T-helper 1 cell (primary cell): ENCODE results near the gene HIVEP3.
A peak's percentile ranks its signal among the peaks of the same experiment; 100 is the strongest.

ENCODE experiments used
- DNase-seq, 5 donors: peaks; one replicate each; pipeline ENCODE4 v3.0.0-alpha.2; 2012 to 2020

Gene HIVEP3

DNA sequence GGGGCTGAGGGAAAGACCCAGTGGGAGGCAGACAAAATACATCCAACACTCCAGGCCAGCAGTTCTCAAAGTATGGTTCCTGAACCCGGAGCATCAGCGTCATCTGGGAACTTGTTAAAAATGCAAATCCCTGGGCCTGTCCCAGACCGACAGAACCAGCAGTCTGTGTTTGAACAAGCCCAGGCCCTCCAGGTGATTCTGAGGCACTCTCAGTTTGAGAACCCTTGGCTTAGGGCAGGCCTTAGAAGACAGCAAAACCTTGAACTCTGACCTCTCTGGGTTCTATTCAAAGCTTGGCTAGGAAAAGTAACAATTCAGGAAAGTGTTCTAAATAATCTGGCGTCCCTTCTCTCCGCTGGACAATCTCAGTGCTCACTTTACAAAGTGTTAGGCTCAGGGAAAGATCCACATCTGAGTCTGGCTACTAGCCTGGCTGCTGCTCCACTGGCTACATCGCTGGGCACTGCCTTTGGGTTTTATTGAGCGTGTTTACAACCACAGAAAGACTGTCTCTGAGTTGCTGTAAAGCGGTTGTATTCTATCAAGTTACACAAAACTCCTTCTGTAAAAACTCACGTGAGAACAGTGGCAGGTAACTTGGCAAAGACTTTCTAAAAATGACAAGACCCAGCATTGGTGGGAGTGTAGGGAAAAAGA is 166.1 kb downstream of the HIVEP3 start:
- DNase-seq, result no peak

GRCh38 chr1:41751804-41752513 is 166.8 kb downstream of the HIVEP3 start:
- DNase-seq, result peak in 1 of 5 donors; percentile 24

DNA sequence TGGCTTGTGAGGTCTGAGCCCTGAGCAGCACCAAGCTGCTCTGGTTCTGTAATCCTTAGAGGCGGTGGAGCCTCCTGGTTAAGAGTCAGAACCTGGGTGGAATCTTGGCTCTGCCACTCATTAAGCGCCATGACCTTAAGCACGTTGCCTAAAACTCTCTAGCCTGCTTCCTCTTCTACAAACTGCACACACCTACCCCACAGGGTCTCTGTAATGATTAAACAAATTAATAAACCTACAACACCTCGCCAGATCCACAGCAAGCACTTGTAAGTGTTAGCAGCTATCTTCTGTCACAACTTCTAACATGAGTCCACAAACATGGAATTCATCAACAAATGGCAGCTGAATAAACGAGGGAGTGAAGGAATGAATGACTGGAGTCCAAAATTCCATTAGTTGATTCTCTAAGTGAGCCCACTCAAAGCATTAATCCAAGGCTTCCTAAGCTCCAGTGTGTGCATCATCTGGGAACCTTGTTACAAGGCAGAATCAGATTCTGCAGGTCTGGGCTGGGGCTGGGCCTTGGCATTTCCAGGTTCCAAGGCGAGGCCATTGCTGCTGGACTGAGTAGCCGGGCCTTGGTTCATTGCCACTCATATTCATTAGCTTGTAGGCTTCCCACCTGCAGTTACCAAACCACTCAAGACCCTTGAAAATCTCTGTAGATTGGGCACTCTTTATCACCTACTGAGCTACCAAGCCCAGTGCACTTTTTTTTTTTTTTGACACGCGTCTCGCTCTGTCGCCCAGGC is 168.6 kb downstream of the HIVEP3 start:
- DNase-seq, result no peak

- no peak for DNase-seq
These were observed 173.7 kb downstream of the HIVEP3 start for GRCh38 chr1:41745022-41745421.

- DNase-seq, result no peak
These were observed 175.4 kb downstream of the HIVEP3 start for GRCh38 chr1:41743366-41743765.

DNA sequence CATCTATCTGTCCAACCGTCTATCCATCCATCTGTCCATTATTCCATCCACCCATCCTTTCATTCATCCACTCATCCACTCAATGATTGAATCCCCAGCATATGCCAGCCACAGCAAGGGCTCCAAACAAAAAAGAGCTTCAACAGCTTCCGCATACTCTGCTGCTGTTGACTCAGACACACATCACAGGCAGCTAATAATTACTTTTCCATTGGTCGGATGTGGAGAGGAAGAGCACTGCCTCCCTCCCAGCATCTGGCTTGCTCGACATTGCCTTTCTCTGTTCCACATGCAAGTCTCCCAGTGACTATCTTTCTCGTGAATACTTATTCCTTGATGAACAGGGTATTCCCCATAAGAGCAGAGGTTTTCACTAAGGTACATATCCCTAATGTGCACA is 176.5 kb downstream of the HIVEP3 start:
- no peak for DNase-seq

DNA sequence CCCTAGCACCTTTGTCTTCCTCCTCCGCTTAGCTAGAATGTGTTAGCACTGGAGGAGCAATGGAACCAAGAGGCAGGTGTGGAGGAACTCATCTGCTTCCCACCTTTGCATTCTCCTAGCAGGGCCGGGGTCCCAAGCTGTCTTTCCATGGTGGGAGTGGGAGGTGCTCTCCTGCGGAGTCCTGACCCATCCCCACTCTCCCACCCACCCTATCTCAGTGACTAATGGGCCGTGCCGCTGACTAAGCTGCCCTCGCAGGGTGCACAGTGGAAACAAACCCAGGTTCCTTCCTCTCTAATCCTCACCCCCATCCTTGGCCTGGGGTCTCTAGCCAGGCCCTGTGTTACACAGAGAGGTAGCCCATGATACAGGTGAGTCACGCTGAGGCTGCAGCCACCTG is 177.5 kb downstream of the HIVEP3 start:
- DNase-seq, result no peak

GRCh38 chr1:41740630-41741239 is 178.0 kb downstream of the HIVEP3 start:
- peak in 1 of 5 donors; percentile 69 for DNase-seq

GRCh38 chr1:41740058-41740457 is 178.7 kb downstream of the HIVEP3 start:
- DNase-seq, result no peak

DNA sequence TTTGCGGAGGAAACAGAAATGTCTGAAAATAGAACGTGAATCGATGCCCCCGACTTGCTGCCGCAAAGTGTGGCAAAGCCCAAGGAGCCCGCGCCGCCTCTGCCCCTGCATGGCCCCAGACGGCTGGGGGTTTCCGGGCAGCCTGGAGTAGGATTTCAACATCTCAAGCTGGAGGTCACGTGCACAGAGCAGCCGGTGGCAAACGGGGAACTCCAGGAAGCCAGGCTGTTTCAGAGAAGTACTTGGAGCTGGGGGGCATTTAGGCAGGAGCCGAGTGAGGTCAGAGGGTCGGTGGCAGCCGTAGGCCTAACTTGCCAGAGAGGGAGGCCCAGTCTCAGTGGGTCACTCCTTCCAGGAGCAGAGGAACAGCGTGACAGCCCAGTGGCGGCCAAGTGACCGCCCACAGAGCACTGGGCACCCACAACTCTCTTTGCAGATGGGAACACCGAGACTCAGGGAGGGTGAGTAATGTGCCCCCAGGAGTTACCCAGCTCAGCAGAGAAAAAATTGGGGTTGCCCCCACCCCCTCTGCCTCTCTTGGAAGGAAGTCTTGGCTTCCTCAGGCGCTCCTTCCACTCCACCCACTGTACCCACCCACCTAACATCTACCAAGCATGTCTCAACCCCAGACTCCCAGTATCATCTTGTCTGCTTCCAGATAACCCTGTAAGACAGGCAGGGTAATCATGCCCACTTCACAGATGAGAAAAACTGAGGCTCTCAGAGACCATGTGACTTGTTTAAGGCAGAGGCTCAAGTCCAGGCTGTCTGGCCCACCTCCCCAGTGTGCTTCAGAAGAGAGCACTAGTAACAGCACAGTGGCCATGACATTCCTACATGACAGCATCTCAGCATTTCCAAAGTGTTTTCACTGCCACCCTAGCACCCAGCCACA is 179.4 kb downstream of the HIVEP3 start:
- DNase-seq, result peak; percentile 48 to 86 (median 60)

GRCh38 chr1:41738475-41738874 is 180.2 kb downstream of the HIVEP3 start:
- DNase-seq, result no peak

- no peak for DNase-seq
These were observed 180.7 kb downstream of the HIVEP3 start for GRCh38 chr1:41738006-41738405.

DNA sequence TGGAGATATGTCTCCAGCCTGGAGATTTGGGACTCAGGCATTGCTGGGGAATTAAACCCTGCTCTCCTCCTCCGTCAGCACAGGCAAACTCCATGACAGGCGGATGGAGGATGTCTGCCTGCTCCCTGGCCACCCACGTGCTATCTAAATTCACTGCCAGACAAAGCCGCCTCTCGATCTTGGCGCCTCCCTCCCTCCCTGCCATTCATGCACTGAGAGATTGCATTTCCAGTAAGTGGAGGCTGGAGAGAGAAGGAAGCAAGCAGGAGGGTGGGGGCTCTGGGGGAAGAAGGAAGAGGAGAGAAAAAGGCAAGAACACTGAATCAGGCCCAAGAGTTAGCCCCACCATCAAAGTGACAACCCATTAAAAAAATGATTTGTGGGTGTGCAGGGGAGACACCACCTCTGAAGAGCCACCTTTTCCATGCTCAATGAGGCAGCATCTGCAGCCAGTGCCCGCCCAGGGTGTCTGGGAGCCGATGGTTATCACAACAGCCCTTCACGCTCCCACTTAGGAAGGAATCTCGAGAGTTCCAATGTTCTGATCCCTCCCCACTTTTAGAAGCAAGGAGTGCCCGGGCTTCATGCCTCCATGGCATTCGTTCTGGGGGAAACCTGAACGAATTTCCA is 183.0 kb downstream of the HIVEP3 start:
- DNase-seq, result no peak

GRCh38 chr1:41735139-41735538 is 183.6 kb downstream of the HIVEP3 start:
- DNase-seq, result no peak

DNA sequence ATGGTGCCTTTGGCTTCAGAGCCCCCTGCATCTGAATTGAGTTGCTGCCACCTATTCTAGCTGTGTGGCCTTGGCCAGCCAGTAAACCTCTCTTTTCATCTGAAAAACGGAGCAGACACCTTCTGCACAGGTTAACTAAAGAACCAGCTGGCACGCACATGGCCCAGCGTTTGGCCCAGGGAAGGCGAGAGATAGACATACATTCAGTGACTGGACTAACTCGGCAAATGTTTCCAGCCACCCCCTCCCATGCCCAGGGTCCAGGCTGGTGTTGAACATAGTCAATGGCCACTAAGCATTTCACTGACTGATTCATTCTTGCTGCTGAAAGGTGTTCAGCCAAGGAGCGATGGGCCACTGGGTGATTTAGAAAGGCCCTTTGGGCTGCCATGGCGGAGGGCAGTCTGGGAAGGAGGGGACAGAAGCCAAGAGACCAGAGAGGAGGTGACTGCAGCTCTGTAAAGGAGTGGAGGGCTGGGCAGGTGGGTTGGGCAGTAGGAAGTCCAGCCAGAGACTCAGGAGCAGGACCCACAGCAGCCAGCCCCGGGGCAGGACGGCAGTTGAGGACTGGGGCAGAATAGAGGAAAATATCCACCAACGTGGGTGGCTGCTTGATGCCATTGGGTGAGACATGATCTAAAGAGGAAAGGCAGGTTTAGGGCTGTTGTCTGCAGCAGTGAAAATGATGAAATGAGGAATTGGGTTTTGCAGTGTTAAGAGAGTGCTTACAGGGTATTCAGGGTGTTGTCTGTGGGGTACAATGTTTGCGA is 184.3 kb downstream of the HIVEP3 start:
- no peak for DNase-seq

- no peak for DNase-seq
These were observed 185.0 kb downstream of the HIVEP3 start for GRCh38 chr1:41733725-41734124.

DNA sequence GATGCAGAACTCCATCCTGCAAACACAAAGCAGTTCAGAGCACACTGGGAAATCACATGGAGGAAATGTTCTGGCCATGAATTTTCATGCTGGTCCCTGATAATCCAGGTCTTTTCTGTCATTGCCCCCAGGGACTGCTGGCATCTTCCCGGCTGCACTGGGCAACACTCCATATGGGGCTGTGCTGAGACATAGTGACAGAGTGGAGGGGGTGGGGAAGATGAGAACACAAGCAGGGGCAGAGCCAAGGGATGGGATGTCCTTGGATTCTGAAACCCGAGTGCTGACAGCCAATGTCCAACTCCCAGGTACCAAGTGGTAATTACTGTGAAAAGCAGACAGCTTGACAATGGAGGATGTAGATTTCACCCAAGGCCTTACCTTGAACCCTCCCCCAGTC is 185.7 kb downstream of the HIVEP3 start:
- DNase-seq, result no peak

DNA sequence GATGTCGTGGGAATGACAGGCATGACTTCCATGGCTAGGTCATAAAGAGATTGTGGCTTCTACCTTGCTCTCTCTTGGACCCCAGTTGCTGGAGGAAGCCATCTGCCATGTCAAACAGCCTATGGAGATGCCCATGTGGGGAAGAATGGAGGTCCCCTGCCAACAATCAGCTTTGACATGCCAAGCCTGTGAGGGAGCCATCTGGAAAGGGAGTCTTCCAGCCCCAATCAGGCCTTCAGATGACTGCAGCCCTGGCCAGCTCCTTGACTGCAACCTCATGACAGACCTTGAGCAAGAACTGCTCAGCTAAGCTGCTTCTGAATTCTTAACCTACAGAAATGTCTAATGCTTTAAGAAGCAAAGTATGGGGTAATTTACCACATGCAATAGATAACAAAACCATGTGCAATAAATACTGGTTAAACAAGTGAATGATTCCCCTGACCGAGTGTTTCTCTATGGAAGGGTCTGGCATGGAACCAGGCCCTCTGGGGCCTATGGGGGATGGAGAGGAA is 187.1 kb downstream of the HIVEP3 start:
- DNase-seq, result no peak

- DNase-seq, result no peak
These were observed 187.9 kb downstream of the HIVEP3 start for GRCh38 chr1:41730806-41731205.

DNA sequence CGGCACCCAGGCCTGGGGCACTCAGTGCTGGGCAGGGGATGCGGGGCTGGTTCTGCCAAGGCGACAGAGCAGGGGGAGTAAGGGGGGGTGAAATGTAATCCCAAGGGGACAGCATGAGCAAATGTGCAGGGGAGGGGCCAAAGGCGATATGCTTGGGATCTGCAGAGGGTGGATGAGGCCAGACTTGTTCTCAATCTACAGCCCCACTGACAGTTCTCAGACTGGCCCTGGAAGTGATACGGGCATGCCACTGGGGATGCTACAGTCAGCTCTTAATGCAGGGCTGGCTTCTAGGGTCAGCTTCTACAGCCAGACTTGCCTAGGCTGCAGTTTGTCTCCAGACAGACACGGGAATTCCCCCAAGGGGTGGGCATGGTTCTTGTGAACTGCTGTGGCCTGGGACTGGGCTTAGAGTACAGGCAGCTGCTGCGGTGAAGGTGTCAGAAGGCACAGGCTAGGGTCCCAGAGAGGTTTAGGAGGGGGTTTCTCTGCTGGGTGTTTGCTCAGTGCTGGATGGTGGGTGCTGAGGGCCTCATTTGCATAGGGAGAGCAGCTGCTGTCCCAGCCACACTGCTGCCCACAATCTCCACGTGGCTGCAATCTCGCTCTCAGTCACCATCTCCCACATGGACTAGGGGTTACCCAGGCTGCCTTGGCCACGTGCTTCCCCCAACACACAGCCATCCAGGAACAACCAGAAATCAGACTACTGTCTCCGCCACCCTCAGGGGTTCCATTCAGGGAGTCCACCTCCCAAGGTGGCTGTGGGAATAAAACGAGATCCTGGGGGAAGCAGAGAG is 190.1 kb downstream of the HIVEP3 start:
- peak in 2 of 5 donors; percentile 25 to 42 for DNase-seq
